ENCODE results near the gene HABP4. TPM values are rescaled to one million over a fixed set of nuclear protein-coding genes. Genes with fewer than 3 reads are reported as not detected.

The HABP4 gene
- total and polyA plus RNA-seq, 9 of the 15 experiments (the other 6 are each of a cell fraction or from before 2014, with no cell fraction given): 0.38 to 2.4 (median 1.9) TPM

DNA sequence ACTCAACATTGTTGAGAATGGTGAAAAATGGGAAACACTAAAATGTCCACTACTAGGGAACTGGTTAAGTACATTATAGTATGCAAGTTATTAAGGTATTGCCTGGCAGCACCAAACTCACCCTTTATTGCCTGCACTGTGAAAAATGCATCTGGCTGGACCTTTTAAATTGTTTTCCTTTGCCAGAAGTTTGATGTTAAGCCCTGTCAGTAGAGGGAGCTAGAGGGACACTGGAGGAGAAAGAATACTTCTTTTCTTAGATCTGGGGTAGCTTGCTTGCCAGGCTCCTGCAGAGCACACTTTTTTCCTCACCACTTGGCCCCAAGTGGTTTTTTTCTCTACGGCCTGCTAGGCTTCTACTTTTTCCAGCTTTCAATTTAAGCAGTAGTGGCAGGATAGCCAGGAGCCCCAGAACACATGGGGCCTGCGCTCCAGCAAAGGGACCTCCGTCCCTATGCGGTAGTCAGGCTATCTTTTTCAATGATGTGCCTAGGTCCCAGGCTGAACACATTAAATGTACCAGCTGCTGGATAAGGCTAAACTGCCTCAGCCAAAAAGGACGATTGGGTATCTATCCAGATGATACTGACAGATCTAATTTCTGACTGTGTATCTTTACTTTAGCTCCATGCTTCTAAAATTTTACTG, 8.0 kb upstream of the HABP4 start (continued):
- TF ChIP-seq REST (IDR thresholded peaks at IDR 0.05; ENCODE audit: borderline replicate concordance): peak; percentile 71; the same call in 1 of the 2 replicates
- TF ChIP-seq REST (CRISPR knock-in tag; IDR thresholded peaks at IDR 0.05; ENCODE audit: low read depth): no peak
- TF ChIP-seq PHF21A (IDR thresholded peaks at IDR 0.05; ENCODE audit: borderline replicate concordance, low read depth): no peak
- TF ChIP-seq ZNF253 (CRISPR knock-in tag; conservative IDR thresholded peaks at IDR 0.05): no peak
- no peak for TF ChIP-seq MCM3 (IDR thresholded peaks at IDR 0.05)
- TF ChIP-seq ARID1B (IDR thresholded peaks at IDR 0.05): no peak
- TF ChIP-seq, protein P1, sequence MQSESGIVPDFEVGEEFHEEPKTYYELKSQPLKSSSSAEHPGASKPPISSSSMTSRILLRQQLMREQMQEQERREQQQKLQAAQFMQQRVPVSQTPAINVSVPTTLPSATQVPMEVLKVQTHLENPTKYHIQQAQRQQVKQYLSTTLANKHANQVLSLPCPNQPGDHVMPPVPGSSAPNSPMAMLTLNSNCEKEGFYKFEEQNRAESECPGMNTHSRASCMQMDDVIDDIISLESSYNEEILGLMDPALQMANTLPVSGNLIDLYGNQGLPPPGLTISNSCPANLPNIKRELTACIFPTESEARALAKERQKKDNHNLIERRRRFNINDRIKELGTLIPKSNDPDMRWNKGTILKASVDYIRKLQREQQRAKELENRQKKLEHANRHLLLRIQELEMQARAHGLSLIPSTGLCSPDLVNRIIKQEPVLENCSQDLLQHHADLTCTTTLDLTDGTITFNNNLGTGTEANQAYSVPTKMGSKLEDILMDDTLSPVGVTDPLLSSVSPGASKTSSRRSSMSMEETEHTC (IDR thresholded peaks at IDR 0.05): no peak
- TF ChIP-seq NFYB (IDR thresholded peaks at IDR 0.05; ENCODE audit: extremely low read depth, insufficient read length): no peak
- TF ChIP-seq, protein P2, sequence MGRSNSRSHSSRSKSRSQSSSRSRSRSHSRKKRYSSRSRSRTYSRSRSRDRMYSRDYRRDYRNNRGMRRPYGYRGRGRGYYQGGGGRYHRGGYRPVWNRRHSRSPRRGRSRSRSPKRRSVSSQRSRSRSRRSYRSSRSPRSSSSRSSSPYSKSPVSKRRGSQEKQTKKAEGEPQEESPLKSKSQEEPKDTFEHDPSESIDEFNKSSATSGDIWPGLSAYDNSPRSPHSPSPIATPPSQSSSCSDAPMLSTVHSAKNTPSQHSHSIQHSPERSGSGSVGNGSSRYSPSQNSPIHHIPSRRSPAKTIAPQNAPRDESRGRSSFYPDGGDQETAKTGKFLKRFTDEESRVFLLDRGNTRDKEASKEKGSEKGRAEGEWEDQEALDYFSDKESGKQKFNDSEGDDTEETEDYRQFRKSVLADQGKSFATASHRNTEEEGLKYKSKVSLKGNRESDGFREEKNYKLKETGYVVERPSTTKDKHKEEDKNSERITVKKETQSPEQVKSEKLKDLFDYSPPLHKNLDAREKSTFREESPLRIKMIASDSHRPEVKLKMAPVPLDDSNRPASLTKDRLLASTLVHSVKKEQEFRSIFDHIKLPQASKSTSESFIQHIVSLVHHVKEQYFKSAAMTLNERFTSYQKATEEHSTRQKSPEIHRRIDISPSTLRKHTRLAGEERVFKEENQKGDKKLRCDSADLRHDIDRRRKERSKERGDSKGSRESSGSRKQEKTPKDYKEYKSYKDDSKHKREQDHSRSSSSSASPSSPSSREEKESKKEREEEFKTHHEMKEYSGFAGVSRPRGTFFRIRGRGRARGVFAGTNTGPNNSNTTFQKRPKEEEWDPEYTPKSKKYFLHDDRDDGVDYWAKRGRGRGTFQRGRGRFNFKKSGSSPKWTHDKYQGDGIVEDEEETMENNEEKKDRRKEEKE (IDR thresholded peaks at IDR 0.05; ENCODE audit: borderline replicate concordance in 1 of 2, control insufficient read depth in 1 of 2, low read depth in 2 of 2, low read length in 1 of 2): no peak
- TF ChIP-seq SMC3 (conservative IDR thresholded peaks at IDR 0.05; ENCODE audit: insufficient read depth, low read depth, low read length): peak; percentile 62
- TF ChIP-seq TCF7L2 (IDR thresholded peaks at IDR 0.05; ENCODE audit: low read depth, low read length): no peak
- no peak for TF ChIP-seq RHOXF2B (CRISPR knock-in tag; conservative IDR thresholded peaks at IDR 0.05)
- TF ChIP-seq BCOR (IDR thresholded peaks at IDR 0.05): no peak
- TF ChIP-seq FOXK1 (CRISPR knock-in tag; IDR thresholded peaks at IDR 0.05; ENCODE audit: borderline replicate concordance): no peak
- TF ChIP-seq SMARCA4 (IDR thresholded peaks at IDR 0.05): no peak
- no peak for TF ChIP-seq TFAM (CRISPR knock-in tag; conservative IDR thresholded peaks at IDR 0.05)
